Stimulated activated CD8-positive, alpha-beta memory T cell treated with anti-CD3 and anti-CD28 coated beads, Interleukin-12 subunit alpha, Interleukin-12 subunit beta, amount 100 ng/mL, for 4 hours (primary cell): ENCODE data around the gene PDE4DIP.
"Not testable (repeated sequence)": the region's sequence is repeated elsewhere in the genome, so short reads cannot be mapped to it uniquely, and the experiment has no call there.

Source experiments
- DNase-seq: peaks from one replicate; pipeline ENCODE4 v3.0.0-alpha.2; 2020; ENCODE audit warnings: low read depth

Gene PDE4DIP

DNA sequence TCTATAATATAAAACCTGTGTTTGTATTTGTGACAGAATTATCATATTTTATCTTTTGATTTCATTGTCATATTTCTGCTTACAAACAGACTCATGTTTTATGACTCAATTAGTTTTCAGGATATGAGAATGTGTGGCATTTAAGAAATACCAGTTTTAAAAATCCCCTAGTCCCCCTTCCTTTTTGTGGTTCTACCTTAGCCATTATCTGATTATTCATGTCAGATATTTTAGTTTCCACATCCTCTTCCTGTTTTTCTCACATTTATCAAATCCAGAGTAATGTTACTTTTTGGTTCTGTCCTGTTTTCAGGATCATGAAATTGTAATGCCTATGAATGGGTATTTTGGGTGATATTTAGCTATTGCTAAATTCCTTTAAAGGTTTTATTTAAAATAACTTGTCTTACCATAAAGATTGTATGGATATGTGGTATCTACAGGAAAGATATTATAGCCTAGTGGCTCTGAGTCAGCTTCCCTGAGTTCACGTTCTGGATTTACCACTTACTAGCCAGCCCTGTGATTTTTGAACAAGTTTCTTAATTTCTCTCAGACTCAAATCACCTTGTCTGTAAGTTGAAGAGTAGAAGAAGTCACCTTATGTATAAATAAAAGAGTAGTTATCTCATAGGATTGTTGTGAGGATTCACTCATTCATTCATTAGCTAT, 131.8 kb downstream of the PDE4DIP start:
- DNase-seq = not testable (repeated sequence)

DNA sequence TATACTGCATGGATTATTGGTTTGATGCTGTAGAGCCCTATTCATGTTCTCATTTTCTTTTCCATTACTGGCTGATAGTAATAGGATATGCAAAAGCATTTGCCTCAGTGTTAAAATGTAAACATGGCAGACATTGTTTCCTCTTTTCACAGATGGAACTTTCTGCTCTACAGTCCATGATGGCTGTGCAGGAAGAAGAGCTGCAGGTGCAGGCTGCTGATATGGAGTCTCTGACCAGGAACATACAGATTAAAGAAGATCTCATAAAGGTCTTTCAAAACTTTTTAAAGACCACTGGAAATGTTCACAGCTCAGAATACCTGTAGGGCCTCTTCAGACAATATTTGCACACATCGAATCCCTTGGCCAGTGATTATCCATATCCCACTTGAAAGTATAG, 133.6 kb downstream of the PDE4DIP start:
- DNase-seq = not testable (repeated sequence)

DNA sequence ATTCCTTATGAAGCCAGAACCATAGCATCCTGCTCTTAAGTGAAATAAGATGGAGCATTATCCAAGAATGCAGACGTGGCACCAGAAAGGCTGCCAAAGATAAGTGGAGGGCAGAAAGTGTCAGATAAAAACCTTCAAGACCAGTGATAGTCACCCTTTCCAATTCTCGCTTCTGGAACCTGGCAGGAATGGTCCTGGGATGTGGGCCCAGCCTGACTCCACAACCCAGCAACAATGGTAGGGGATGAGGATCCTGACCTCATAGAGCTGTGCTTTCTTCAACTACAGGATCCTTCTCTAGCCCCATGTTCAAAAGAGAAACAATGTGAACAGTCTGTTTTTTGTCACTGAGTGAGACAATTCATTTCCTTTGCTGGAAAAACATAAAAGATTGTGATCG, 145.2 kb downstream of the PDE4DIP start:
- DNase-seq = not testable (repeated sequence)

DNA sequence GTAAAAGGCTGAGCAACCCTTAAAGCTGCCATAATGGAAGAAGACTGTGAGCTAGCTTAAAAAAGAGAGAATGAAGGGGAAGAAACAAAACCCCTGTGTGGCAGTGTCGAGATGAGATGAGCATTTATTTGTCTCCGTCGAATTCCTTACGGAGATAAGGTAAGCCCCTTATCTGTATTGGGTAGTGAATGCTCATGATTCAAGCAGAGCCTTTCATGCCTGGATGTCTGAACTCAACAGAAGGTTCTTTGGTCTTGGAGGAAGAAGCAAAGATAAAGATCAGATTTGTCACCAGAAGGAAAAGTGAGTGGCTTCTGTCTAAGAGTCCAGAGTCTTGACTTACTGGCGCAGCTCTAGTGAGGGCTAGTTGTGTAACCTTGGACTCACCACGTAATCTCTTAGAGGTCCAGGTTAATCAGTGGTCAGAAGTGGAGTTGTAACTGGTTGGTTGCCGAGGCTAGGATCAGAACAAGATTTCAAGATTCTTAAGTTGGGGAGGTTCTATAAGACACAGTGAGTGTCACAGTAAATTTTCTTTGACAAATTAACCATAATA, 146.1 kb downstream of the PDE4DIP start:
- DNase-seq = not testable (repeated sequence)

DNA sequence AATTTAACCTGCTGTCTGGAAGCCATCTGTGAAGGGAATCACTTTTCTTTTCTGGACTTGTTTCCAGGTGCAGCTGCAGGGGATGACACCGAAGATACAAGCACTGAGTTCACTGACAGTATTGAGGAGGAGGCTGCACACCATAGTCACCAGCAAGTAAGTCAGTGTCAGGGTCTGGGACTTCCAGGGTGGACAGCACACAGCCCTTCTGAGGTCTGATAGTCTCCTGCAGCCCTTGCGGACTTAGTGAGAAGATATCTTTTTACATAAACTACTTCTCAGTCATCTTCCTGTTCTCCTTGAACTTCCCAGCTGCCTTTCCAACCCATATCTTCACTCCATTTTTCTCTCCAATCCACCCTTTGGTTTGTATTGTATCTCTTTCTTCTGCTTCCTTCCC, 147.6 kb downstream of the PDE4DIP start:
- DNase-seq = not testable (repeated sequence)

DNA sequence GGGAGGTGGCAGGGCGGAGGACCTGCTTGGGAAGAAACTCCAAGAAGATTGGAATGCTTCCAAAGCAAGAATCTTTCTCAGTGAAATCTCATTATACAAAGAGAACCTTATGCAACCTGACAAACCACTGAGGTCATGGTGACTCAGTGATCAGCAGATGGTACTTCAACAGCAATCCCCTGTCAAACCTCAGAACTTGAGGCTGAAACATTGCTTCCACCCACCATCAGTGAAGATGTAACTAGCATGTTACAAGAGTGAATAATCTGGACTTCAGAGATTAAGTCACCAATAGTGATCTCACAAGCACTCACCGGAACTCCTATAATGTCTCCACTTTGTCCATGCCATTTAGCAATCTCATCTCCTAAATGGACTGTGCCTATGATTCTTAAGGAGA, 148.1 kb downstream of the PDE4DIP start:
- DNase-seq = not testable (repeated sequence)

DNA sequence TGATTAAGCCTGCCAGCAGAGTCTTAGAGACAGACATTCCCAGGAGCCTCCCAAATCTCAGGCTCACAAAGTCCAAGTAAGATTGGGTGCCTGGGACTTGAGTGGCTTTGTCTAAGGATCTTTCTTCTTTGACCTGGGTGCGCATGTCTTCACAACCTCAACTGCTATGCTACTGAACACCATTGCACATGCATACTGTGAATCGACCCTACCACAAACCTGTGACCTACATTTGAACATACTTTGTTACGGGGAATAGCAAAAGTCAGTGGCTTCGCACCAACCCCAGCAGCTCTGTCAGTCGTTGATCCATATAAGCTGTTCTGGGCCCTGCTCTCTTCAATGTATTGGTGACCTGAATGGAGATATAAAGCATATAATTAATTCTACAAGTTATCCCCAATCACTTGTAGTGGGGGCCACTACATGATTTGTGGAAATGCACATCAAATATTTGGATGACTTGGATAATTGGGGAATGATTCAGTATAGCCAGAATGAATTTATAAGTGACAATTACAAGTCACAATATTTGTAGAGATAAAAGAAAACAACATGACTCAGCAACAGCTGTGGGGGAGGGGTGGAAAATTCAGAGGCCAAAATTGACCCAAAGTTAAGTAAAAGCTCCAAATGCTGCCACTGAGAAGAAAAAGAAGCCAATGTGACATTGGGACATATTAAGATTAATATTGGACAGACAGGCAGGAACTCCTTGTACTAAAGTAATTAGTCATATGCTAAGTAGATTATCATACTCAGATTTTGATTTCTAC, 152.4 kb downstream of the PDE4DIP start:
- DNase-seq = not testable (repeated sequence)

DNA sequence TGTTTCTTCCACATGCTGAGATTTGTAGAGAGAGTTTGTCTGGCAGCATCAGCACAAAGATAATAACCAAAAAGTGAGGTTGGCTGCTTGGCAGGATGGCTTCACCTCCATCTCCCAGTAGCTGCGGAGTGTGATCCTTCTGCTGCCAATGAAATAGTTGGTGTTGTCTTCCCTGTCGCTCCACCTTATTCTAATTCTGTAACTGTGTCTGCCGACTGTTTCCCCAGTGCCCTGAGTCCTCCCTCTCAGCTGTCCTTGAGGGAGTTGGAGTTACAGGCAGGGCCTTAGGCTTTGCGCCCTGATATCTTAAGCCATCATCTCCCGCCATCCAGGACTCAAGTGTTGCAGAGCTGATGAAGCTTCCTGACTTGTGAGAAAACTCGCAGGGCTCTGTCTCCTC, 153.2 kb downstream of the PDE4DIP start:
- not testable (repeated sequence) for DNase-seq

DNA sequence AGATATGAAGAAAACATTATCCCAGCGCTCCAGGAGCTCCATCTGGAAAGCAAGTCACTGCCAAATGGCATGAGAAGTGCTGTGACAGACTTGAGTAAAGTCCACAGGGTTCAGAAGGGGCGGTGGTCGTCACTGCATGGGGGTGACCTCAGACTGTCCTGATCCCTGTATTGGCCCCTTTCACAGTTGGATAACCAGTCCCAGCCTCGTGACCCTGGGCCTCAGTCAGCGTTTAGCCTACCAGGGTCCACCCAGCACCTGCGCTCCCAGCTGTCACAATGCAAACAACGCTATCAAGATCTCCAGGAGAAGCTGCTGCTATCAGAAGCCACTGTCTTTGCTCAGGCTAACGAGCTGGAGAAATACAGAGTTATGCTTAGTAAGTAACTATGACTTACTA, 158.4 kb downstream of the PDE4DIP start:
- not testable (repeated sequence) for DNase-seq

DNA sequence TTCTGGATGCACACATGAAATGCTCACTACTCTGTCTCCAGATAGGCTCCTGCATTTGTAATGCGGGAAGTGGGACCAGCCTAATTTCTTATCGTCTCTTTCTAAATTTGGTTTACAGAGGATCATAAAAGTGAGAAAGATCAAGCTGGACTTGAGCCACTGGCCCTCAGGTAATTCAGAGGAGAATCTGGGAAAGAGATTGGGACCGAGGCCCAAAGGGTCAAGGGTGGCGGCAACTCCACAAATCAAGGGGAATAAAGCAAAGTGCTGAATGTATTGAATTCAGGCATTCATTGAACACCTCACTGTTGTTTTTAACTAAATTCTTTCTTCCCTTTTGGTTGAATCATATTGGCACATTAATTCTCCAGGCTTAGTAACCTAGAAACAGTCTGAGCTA, 164.1 kb downstream of the PDE4DIP start:
- not testable (repeated sequence) for DNase-seq

DNA sequence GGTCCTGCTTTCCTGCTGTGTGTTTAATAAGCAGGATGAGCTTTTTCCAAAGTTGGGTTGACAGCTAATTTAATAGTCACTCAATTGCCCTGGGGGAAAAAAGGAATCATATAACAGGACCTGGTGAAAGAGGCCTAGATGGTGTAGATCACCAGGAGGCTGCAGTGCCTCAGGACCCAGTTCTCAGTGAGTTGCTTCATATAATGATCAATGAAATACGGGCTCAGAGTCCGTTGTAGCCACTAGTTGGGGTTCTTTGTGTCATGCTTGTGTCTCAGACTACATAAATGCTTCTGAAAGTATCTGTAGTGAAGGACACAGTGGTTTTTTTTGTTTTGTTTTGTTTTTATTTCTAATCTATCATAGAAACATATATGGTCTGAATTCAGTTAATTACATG, 164.5 kb downstream of the PDE4DIP start:
- not testable (repeated sequence) for DNase-seq

DNA sequence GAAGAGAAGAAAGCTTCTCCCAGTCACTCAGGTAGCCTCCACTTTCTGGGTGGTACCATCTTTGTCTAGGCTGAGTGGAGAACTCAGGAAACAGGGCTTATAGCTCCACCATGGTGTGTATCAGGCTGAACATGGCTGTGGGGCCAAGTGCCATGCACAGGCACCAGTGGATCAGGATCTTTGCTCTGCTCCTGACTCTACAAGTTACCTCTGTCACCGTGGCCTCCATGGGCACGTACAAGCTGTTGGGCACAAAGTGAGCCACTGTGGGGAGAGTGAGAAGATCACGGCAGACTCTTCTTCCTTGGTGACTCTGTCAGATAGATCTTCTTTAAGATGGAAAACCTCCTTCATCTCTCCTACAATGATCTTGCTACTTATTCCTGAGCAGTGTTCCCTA, 165.5 kb downstream of the PDE4DIP start:
- not testable (repeated sequence) for DNase-seq

DNA sequence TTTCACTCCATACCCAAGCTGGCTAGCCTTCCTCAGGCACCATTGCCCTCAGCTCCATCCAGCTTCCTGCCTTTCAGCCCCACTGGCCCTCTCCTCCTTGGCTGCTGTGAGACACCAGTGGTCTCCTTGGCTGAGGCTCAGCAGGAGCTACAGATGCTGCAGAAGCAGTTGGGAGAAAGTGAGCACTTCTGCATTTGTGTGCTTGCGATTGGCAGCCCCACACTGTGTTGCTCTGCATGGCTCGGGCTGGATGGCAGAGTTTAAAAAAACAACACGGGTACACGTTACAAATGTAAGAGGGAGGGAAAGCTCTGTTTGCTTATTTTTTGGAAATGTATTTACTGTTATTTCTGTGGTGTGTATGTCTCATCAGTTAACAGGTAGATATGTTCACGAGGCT, 168.4 kb downstream of the PDE4DIP start:
- DNase-seq = not testable (repeated sequence)

DNA sequence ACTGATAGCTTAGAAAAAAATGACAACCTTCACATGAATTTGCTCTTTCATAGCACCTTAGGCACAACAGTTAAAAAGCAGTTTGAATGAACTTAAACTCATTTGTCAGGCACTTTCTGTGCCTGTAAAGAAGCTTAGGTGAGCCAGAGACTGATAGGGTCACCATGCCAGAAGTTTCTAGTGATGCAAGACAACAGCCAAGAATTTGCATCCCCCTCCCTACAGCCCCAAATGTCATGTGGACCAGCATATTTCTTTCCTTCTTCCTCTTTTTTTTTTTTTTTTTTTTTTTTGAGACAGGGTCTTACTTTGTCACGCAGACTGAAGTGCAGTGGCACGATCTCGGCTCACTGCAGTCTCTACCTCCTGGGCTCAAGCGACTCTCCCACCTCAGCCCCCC, 169.3 kb downstream of the PDE4DIP start:
- DNase-seq = not testable (repeated sequence)

DNA sequence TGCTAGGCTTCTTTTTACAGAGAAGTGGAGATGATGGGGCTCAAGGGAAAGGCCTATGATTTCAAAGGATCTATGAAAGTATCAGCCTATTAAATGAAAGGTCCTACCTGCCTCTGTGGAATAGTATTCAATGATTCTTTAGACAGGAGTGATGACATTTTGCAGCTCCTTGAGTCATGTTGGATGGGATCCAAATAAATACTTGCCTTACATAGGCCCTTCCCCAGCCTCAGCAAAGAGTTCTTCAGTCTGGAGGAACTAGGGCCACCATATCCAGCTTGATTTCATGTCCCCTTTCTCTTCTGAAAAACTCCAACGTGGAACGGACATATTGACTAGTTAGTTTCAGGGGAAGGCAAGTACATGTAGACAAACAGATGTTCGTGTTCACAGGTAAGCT, 171.3 kb downstream of the PDE4DIP start:
- not testable (repeated sequence) for DNase-seq

DNA sequence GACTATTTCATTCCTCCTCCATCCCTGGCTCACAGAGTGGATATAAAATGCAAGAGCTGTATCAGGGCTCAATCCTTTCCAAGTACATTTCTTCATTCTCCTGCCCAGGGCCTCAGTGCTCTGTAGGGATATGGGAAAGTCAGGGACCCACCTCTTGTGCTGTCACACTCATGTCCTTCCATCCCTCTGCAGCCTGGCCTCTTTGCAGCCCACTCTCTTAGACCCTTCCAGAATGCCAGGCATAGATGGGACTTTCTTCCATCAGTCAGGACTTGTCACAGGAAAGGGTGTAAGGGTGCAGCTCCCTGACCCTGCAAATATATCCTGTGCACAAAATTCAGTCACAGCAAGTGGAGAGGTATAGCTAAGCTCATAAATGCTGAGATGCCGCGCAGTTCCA, 172.4 kb downstream of the PDE4DIP start:
- not testable (repeated sequence) for DNase-seq

DNA sequence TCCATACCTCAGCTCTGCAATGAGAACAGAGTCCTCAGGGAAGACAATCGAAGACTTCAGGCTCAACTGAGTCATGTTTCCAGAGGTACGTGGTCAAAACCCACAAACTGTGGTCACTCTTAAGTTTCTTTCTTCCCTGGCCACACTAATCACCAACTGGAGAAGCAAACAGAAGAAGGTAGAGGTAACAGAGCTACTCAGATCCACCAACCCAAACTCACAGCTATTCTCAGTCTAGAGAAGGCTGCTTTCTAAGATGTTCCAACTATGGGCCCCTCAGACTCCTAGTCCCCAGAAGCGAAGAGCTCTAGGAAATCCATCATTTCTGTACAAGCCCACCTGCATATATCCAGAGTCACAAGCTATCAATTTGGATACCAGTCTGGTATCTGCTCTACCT, 174.3 kb downstream of the PDE4DIP start:
- DNase-seq = not testable (repeated sequence)

DNA sequence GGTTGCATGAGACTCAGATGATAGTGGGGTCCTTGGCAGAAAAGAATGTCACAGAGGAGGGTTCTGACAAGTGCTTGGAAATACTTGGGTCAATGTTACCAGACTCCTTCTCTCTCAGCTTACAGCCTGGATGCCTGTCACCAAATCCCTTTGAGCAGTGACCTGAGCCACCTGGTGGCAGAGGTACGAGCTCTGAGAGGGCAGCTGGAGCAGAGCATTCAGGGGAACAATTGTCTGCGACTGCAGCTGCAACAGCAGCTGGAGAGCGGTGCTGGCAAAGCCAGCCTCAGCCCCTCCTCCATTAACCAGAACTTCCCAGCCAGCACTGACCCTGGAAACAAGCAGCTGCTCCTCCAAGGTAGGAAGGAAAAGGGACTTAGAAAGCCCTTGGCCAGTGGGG, 180.1 kb downstream of the PDE4DIP start:
- DNase-seq = not testable (repeated sequence)

DNA sequence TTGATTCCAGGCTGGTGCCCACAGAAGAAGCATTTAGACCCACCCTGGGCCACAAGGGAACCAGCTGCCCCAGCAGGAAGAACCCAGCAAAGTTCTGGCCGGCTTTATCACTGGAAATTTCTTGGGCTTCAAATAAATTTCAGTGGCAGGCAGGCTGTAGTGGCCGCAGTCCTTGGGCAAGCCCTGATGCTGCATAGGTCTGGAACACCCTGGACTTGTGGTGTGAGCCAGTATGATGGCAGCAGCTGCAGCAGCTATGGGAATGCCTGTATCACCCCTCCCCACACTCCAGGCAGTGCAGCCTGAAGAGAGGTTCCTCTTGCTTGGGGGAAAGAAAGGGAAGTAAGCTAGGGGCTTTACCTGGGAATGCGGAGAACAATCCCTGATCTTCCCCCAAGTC, 189.7 kb downstream of the PDE4DIP start:
- DNase-seq = not testable (repeated sequence)

DNA sequence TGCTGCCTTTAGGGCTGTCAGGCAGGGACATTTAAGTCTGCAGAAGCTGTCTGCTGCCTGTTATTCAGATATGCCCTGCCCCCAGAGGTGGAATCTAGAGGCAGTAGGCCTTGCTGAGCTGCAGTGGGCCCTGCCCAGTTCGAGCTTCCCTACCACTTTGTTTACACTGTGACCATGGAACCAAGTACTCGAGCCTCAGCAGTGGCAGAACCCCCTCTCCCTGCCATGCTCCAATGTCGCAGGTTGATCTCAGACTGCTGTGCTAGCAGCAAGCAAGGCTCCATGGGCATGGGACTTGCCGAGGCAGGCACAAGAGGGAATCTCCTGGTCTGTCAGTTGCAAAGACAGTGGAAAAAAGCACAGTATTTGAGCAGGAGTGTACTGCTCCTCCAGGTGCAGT, 198.8 kb downstream of the PDE4DIP start:
- DNase-seq = not testable (repeated sequence)

DNA sequence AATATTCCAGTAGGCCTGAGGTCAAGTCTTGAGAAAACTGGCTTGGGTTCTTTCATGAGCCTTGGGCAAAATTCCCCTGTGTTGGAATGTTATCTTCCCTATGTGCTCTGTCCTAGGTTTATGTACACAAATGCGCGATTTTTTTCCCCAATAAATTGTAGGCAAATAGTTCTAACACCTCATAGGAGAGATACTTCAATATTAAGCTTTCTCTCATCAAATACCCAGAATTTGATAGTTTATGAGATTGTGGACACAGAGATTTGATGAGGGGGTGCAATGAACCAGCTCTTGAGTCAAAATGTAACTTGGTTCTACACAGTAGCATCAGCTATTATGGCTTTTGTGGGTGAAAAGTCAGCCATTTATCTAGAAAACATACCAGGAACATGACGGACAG, 220.4 kb downstream of the PDE4DIP start:
- DNase-seq = not testable (repeated sequence)

DNA sequence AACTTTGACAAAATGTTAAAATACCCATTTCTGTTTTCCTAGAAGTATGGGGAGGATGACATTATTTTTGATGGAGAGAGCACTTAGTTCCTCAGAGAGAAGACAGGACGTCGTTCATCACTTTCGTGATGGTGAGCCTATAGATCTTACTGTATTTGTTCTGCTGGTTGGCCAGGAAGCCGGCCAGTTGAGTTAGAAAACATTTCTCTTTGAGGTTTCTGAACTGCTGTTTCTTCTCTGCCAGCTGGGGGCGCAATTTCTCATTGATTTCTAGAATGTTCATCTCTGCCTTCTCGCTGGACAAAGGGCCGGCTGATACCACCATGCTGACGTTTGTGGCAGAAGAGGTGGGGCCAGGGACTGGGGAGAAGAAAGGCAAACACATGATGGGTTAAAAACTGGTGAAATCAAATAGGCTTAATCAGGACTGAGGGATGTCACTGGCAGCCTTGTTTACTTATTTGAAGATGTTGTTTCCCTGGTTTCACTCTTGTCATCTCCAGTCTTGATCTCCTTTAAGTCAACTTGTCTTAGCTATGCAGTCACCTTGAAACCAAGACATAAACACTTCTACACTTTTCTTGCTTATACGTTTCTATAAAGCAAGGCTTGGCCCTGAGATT, 231.4 kb downstream of the PDE4DIP start:
- DNase-seq = not testable (repeated sequence)
